Measurements from ENCODE around the gene MALAT1. TPM values are rescaled to one million over a fixed set of nuclear protein-coding genes. Genes with fewer than 3 reads are reported as not detected.
A peak's percentile ranks its signal among the peaks of the same experiment; 100 is the strongest.

Gene MALAT1
- total and polyA plus RNA-seq, 10 of the 15 experiments (the other 5 are each of a cell fraction or from before 2014, with no cell fraction given), result 448 to 8,160 (median 2,019) TPM

DNA sequence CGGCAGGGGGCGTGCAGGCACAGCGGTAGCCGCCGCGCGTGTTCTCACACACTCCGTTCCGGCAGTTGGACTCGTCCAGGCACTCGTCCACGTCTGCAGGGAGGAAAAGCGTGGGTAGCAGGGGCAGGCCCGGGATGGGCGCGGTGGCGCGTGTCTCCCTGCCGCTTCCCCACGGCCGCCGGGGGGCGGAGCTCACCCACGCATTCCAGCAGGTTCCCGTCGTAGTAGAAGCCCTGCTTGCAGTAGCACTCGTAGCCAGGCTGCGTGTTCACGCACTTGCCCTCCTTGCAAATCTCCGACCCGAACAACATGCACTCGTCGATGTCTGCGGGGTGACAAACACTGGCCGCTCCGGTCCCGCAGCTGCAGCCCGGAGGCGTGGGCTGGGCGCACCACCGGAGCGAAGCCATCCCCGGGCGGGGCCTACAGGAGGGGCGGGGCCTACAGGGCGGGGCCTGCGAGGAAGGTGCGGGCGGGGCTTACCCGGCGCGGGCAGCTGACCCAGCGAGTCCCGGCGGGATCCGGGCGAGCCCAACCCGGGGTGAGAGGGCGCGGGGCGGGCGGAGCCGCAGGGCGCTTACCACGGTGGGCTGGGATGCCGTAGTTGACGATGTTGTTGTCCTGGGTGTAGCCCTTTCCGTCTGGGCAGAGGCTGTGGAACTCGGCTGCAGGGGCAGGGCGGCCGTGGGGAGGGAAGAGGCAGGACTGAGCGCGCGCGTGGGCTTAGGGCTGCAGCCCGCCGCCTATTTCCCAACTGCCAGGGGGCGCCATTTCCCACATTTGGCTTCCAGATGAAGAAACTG is 41.6 kb downstream of the MALAT1 start (continued):
- TF ChIP-seq MTA3 (IDR thresholded peaks at IDR 0.05; ENCODE audit: borderline replicate concordance, low read length) (no peak), FOS (IDR thresholded peaks at IDR 0.05; ENCODE audit: borderline replicate concordance, extremely low read depth, insufficient read length) (no peak), ESRRA (IDR thresholded peaks at IDR 0.05; ENCODE audit: low read length) (no peak), POLR2AphosphoS5 (IDR thresholded peaks at IDR 0.05; ENCODE audit: low read length) (peak; percentile 68; the same call in 1 of the 2 replicates), EZH2 (IDR thresholded peaks at IDR 0.05; ENCODE audit: borderline replicate concordance, control insufficient read depth, low read depth, low read length) (no peak), ETV6 (conservative IDR thresholded peaks at IDR 0.05 in 1 of 2, IDR thresholded peaks at IDR 0.05 in 1 of 2; ENCODE audit: borderline replicate concordance in 1 of 2, low read depth in 1 of 2) (0 out of 4 replicates have a peak, but pooled peaks of 1 of the 2 experiments have one; percentile 18), TBL1XR1 (IDR thresholded peaks at IDR 0.05; ENCODE audit: low read depth, low read length) (no peak), NFIC (IDR thresholded peaks at IDR 0.05; ENCODE audit: low read depth, low read length) (no peak), NR2C1 (IDR thresholded peaks at IDR 0.05) (peak; percentile 69; the same call in 1 of the 2 replicates), IRF4 (IDR thresholded peaks at IDR 0.05; ENCODE audit: low read depth, low read length) (no peak), BCL11A (IDR thresholded peaks at IDR 0.05; ENCODE audit: low read depth, low read length) (no peak), HDGF (IDR thresholded peaks at IDR 0.05) (peak; percentile 25; the same call in 1 of the 2 replicates), GATAD2B (conservative IDR thresholded peaks at IDR 0.05; ENCODE audit: low read depth) (peak; percentile 81), EED (IDR thresholded peaks at IDR 0.05; ENCODE audit: low read depth) (peak; percentile 59; the same call in 1 of the 2 replicates), ZNF274 (IDR thresholded peaks at IDR 0.05; ENCODE audit: insufficient read depth, insufficient read length) (no peak), IKZF2 (IDR thresholded peaks at IDR 0.05) (peak; percentile 58 to 68), CHD4 (IDR thresholded peaks at IDR 0.05) (no peak)
- TF ChIP-seq, protein P1, sequence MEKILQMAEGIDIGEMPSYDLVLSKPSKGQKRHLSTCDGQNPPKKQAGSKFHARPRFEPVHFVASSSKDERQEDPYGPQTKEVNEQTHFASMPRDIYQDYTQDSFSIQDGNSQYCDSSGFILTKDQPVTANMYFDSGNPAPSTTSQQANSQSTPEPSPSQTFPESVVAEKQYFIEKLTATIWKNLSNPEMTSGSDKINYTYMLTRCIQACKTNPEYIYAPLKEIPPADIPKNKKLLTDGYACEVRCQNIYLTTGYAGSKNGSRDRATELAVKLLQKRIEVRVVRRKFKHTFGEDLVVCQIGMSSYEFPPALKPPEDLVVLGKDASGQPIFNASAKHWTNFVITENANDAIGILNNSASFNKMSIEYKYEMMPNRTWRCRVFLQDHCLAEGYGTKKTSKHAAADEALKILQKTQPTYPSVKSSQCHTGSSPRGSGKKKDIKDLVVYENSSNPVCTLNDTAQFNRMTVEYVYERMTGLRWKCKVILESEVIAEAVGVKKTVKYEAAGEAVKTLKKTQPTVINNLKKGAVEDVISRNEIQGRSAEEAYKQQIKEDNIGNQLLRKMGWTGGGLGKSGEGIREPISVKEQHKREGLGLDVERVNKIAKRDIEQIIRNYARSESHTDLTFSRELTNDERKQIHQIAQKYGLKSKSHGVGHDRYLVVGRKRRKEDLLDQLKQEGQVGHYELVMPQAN (conservative IDR thresholded peaks at IDR 0.05), result peak; percentile 81
- TF ChIP-seq, protein P2, sequence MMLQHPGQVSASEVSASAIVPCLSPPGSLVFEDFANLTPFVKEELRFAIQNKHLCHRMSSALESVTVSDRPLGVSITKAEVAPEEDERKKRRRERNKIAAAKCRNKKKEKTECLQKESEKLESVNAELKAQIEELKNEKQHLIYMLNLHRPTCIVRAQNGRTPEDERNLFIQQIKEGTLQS (IDR thresholded peaks at IDR 0.05; ENCODE audit: borderline replicate concordance, extremely low read depth, low read depth, low read length), result no peak
- TF ChIP-seq, protein P3, sequence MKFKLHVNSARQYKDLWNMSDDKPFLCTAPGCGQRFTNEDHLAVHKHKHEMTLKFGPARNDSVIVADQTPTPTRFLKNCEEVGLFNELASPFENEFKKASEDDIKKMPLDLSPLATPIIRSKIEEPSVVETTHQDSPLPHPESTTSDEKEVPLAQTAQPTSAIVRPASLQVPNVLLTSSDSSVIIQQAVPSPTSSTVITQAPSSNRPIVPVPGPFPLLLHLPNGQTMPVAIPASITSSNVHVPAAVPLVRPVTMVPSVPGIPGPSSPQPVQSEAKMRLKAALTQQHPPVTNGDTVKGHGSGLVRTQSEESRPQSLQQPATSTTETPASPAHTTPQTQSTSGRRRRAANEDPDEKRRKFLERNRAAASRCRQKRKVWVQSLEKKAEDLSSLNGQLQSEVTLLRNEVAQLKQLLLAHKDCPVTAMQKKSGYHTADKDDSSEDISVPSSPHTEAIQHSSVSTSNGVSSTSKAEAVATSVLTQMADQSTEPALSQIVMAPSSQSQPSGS (IDR thresholded peaks at IDR 0.05; ENCODE audit: low read length), result no peak
- TF ChIP-seq, protein P4, sequence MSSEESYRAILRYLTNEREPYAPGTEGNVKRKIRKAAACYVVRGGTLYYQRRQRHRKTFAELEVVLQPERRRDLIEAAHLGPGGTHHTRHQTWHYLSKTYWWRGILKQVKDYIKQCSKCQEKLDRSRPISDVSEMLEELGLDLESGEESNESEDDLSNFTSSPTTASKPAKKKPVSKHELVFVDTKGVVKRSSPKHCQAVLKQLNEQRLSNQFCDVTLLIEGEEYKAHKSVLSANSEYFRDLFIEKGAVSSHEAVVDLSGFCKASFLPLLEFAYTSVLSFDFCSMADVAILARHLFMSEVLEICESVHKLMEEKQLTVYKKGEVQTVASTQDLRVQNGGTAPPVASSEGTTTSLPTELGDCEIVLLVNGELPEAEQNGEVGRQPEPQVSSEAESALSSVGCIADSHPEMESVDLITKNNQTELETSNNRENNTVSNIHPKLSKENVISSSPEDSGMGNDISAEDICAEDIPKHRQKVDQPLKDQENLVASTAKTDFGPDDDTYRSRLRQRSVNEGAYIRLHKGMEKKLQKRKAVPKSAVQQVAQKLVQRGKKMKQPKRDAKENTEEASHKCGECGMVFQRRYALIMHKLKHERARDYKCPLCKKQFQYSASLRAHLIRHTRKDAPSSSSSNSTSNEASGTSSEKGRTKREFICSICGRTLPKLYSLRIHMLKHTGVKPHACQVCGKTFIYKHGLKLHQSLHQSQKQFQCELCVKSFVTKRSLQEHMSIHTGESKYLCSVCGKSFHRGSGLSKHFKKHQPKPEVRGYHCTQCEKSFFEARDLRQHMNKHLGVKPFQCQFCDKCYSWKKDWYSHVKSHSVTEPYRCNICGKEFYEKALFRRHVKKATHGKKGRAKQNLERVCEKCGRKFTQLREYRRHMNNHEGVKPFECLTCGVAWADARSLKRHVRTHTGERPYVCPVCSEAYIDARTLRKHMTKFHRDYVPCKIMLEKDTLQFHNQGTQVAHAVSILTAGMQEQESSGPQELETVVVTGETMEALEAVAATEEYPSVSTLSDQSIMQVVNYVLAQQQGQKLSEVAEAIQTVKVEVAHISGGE (CRISPR knock-in tag; IDR thresholded peaks at IDR 0.05), result no peak
- TF ChIP-seq, protein P5, sequence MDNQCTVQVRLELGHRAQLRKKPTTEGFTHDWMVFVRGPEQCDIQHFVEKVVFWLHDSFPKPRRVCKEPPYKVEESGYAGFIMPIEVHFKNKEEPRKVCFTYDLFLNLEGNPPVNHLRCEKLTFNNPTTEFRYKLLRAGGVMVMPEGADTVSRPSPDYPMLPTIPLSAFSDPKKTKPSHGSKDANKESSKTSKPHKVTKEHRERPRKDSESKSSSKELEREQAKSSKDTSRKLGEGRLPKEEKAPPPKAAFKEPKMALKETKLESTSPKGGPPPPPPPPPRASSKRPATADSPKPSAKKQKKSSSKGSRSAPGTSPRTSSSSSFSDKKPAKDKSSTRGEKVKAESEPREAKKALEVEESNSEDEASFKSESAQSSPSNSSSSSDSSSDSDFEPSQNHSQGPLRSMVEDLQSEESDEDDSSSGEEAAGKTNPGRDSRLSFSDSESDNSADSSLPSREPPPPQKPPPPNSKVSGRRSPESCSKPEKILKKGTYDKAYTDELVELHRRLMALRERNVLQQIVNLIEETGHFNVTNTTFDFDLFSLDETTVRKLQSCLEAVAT (IDR thresholded peaks at IDR 0.05), result no peak

Measured in GM12878 (cell line).